ENCODE measurements around the gene C1GALT1. TPM values are rescaled to one million over a fixed set of nuclear protein-coding genes. Genes with fewer than 3 reads are reported as not detected.

Gene C1GALT1
- polyA plus RNA-seq, 3 donors: 12.5 to 47.7 (median 45.1) TPM

DNA sequence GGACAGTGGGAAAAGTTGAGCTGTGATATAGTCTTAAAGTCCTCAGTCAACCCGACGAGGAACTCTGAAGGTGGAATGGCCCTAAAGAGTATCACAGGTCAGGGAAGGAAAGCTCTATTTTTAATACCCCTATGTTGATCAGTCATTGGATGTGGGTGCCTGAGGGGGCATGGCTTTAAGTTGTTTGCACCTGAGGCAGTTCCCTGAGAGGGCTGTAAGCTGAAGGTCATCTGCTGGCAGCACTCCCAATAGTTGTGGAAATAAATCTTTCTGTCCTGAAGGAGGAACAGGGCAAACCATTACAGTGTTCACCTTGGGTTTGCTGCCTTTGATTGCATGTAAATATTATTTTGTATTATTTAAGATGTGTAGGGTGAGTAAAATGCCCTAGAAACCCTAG is 17.8 kb upstream of the C1GALT1 start:
- Histone ChIP-seq H2AFZ (ENCODE audit: insufficient read depth, low read depth, low read length, poor library complexity, severe bottlenecking) (no peak overlapping the region), H4K20me1 (ENCODE audit: insufficient read depth, low read length) (no peaks in the 10 kb centered on the region), H3K9me3 (replicated peaks in 1 of 2; ENCODE audit: control insufficient read depth in 1 of 2, insufficient read depth in 1 of 2, low read length in 2 of 2) (no peaks in the 10 kb centered on the region), H3K4me1 (ENCODE audit: control insufficient read depth in 1 of 2, insufficient read depth in 2 of 2, low read length in 2 of 2) (peaks cover 11 to 14% of the 10 kb centered on the region in 2 donors), H3K36me3 (replicated peaks in 1 of 2; ENCODE audit: control insufficient read depth in 1 of 2, insufficient read depth in 2 of 2, low read length in 2 of 2) (no peaks in the 10 kb centered on the region), H3K4me3 (replicated peaks in 1 of 3; ENCODE audit: low read depth in 2 of 3, low read length in 3 of 3) (no peak overlapping the region), H3K4me2 (replicated peaks; ENCODE audit: extremely low read depth, low read length, poor library complexity, severe bottlenecking) (no peak overlapping the region), H3K27me3 (ENCODE audit: control insufficient read depth in 2 of 2, insufficient read depth in 2 of 2, low read length in 2 of 2) (no peaks in the 10 kb centered on the region), H3K27ac (ENCODE audit: low read depth in 1 of 2, low read length in 2 of 2) (no peak overlapping the region), H3K9ac (ENCODE audit: insufficient read depth, low read length, poor library complexity, severe bottlenecking) (no peak overlapping the region), H3K79me2 (ENCODE audit: insufficient read depth, low read length) (no peaks in the 10 kb centered on the region)
- no peaks in the 10 kb centered on the region for H3K27me3 Mint-ChIP-seq (ENCODE audit: low read depth in 3 of 3)
- H3K36me3 Mint-ChIP-seq: no peaks in the 10 kb centered on the region
- no peak for DNase-seq
- WGBS (ENCODE audit: insufficient coverage): no CpG with 5 or more reads among the region's 2 CpGs
- peaks cover 0 to 5% (median 0%) of the 10 kb centered on the region in 7 donors for H3K9me3 Mint-ChIP-seq
- TF ChIP-seq, protein P1, sequence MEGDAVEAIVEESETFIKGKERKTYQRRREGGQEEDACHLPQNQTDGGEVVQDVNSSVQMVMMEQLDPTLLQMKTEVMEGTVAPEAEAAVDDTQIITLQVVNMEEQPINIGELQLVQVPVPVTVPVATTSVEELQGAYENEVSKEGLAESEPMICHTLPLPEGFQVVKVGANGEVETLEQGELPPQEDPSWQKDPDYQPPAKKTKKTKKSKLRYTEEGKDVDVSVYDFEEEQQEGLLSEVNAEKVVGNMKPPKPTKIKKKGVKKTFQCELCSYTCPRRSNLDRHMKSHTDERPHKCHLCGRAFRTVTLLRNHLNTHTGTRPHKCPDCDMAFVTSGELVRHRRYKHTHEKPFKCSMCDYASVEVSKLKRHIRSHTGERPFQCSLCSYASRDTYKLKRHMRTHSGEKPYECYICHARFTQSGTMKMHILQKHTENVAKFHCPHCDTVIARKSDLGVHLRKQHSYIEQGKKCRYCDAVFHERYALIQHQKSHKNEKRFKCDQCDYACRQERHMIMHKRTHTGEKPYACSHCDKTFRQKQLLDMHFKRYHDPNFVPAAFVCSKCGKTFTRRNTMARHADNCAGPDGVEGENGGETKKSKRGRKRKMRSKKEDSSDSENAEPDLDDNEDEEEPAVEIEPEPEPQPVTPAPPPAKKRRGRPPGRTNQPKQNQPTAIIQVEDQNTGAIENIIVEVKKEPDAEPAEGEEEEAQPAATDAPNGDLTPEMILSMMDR (IDR thresholded peaks at IDR 0.05): no peak
- H3K4me1 Mint-ChIP-seq: peaks cover 19% of the 10 kb centered on the region
- H3K27ac Mint-ChIP-seq: no peak overlapping the region
- H3K4me3 Mint-ChIP-seq: no peak overlapping the region
- intact Hi-C loops (cut with micrococcal nuclease): no loop called here

DNA sequence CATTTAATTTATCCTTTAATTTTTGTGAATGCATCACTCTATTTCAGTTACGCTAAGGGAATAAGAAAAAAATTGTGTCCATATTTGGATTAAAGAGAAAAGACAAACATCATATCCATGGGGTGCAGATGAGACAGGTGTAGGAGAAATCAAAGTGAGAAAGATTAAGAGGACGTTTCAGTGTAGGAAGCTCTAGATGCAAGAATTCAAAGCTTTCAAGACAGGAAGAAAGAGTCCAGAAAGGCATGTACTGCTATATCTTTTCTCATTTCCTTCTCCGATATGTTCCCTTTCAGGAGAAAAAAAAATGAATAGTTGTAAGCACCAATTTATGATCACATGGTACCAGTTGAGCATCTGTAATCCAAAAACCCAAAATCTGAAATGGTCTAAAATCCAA is 17.0 kb upstream of the C1GALT1 start:
- H3K27me3 Mint-ChIP-seq (ENCODE audit: low read depth in 3 of 3): peaks cover 0 to 1% (median 0%) of the 10 kb centered on the region in 3 donors
- H2AFZ ChIP-seq (ENCODE audit: insufficient read depth, low read depth, low read length, poor library complexity, severe bottlenecking): no peak overlapping the region
- no peak overlapping the region for H3K9ac ChIP-seq (ENCODE audit: insufficient read depth, low read length, poor library complexity, severe bottlenecking)
- DNase-seq: no peak
- H3K27ac Mint-ChIP-seq: no peak overlapping the region
- H3K36me3 ChIP-seq (replicated peaks in 1 of 2; ENCODE audit: control insufficient read depth in 1 of 2, insufficient read depth in 2 of 2, low read length in 2 of 2): no peaks in the 10 kb centered on the region
- intact Hi-C loops (cut with micrococcal nuclease): no loop called here
- peaks cover 3 to 7% of the 10 kb centered on the region in 2 donors for H3K4me1 ChIP-seq (ENCODE audit: control insufficient read depth in 1 of 2, insufficient read depth in 2 of 2, low read length in 2 of 2)
- no peaks in the 10 kb centered on the region for H3K79me2 ChIP-seq (ENCODE audit: insufficient read depth, low read length)
- no peaks in the 10 kb centered on the region for H3K36me3 Mint-ChIP-seq
- 92% methylated on average over 2 of the region's 3 CpGs for WGBS (ENCODE audit: insufficient coverage)
- no peak overlapping the region for H3K27ac ChIP-seq (ENCODE audit: low read depth in 1 of 2, low read length in 2 of 2)
- H3K27me3 ChIP-seq (ENCODE audit: control insufficient read depth in 2 of 2, insufficient read depth in 2 of 2, low read length in 2 of 2): no peaks in the 10 kb centered on the region
- H3K9me3 Mint-ChIP-seq: peaks cover 0 to 5% (median 2%) of the 10 kb centered on the region in 7 donors
- no peak overlapping the region for H3K4me3 Mint-ChIP-seq
- no peak overlapping the region for H3K4me3 ChIP-seq (replicated peaks in 1 of 3; ENCODE audit: low read depth in 2 of 3, low read length in 3 of 3)
- peaks cover 0 to under 1% of the 10 kb centered on the region in 2 donors for H3K9me3 ChIP-seq (replicated peaks in 1 of 2; ENCODE audit: control insufficient read depth in 1 of 2, insufficient read depth in 1 of 2, low read length in 2 of 2)
- TF ChIP-seq, protein P1 (IDR thresholded peaks at IDR 0.05): no peak
- H4K20me1 ChIP-seq (ENCODE audit: insufficient read depth, low read length): no peaks in the 10 kb centered on the region
- H3K4me1 Mint-ChIP-seq: peaks cover 12% of the 10 kb centered on the region
- H3K4me2 ChIP-seq (replicated peaks; ENCODE audit: extremely low read depth, low read length, poor library complexity, severe bottlenecking): no peak overlapping the region
